ENCODE measurements around the gene ATP10D. TPM values are rescaled to one million over a fixed set of nuclear protein-coding genes. Genes with fewer than 3 reads are reported as not detected.

The ATP10D gene
- total and polyA plus RNA-seq, 11 donors, result 2.2 to 22.1 (median 7.8) TPM

DNA sequence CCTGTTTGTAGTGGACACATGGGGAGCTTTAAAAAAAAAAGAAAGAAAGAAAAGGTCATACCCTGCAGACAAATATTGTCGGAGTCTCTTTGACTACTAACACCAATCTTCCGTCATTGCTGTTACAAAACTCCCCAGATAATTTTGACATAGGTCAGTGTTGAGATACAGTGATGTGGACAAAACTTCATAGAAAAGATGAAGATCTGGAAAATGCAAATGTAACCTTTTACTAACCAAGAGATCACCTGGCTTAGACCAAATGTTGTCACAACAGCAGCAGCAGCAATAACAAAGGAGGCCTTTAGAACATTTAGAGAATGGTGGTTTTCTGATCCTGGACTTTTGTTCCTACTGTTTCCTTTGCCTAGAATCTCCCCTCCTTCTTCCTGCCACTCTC lies 13.5 kb upstream of the ATP10D start:
- no peaks in the 10 kb centered on the region for H3K36me3 ChIP-seq
- H3K4me3 ChIP-seq, result no peak overlapping the region
- no peaks in the 10 kb centered on the region for H3K4me1 ChIP-seq
- WGBS, 4 donors, result 85 to 97% (median 91%) methylated on average over 2 of the region's 2 CpGs
- ATAC-seq (no peak), DNase-seq (no peak)
- intact Hi-C loops (cut with DNase I), result no loop called here
- H3K27ac ChIP-seq, result no peak overlapping the region
- H3K27me3 ChIP-seq, result no peaks in the 10 kb centered on the region
- TF ChIP-seq POLR2A (IDR thresholded peaks at IDR 0.05), result no peak
- TF ChIP-seq, protein P1, sequence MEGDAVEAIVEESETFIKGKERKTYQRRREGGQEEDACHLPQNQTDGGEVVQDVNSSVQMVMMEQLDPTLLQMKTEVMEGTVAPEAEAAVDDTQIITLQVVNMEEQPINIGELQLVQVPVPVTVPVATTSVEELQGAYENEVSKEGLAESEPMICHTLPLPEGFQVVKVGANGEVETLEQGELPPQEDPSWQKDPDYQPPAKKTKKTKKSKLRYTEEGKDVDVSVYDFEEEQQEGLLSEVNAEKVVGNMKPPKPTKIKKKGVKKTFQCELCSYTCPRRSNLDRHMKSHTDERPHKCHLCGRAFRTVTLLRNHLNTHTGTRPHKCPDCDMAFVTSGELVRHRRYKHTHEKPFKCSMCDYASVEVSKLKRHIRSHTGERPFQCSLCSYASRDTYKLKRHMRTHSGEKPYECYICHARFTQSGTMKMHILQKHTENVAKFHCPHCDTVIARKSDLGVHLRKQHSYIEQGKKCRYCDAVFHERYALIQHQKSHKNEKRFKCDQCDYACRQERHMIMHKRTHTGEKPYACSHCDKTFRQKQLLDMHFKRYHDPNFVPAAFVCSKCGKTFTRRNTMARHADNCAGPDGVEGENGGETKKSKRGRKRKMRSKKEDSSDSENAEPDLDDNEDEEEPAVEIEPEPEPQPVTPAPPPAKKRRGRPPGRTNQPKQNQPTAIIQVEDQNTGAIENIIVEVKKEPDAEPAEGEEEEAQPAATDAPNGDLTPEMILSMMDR (IDR thresholded peaks at IDR 0.05), result no peak
- no peaks in the 10 kb centered on the region for H3K9me3 ChIP-seq

DNA sequence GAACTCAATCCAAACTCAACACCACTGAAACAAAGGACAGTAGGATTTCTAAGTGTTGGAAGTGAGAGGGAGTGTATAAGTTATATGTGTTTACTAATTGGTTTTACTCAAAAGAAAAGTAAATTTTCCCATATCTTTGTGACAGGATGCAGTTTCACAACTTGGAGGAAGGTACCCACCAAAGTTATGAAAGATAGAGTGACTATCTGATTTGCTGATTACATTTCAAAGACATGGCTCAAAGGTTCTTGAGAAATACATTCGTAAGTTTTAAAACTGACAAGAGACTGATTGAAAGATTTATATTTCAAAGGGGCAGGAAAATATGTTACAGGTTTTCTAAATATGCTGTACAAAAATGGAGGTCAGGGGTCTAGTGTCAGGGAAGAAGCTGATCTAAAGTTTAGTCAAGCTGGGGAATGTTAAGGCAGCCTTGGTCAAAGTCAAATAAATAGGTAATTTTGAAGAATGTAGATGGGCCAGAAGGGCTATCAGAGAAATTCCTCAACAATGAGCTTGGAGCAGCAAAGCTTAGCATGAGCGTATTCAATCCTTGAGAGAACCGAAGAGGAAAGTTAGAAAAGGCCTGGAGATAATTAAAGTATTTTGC lies 11.8 kb upstream of the ATP10D start:
- ATAC-seq (no peak), DNase-seq (no peak)
- Histone ChIP-seq H3K4me1 (no peaks in the 10 kb centered on the region), H3K9me3 (no peaks in the 10 kb centered on the region), H3K27me3 (no peaks in the 10 kb centered on the region), H3K27ac (no peak overlapping the region), H3K4me3 (no peak overlapping the region), H3K36me3 (no peaks in the 10 kb centered on the region)
- TF ChIP-seq POLR2A (IDR thresholded peaks at IDR 0.05), result no peak
- TF ChIP-seq, protein P1 (IDR thresholded peaks at IDR 0.05), result no peak
- 87 to 91% (median 90%) methylated on average over 3 of the region's 3 CpGs for WGBS, 4 donors
- intact Hi-C loops (cut with DNase I), result no loop called here

DNA sequence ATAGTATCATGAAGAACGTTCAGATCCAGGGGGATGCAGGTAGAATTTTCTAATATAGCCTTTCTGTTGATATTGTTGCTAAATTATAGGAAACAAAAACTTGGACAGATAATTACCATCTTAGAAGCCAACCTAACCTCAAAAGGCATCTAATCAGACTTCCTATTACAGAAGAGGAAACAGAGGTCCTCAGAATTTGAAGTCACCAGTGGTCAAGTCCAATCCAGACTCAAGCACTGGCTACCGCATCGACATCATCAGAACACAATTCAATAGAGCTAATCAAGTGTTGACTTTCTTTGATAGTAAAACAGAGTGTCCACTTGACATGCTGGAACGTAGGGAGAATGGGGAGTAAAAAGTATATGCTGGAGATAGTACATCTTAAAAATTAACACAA lies 10.3 kb upstream of the ATP10D start:
- no peaks in the 10 kb centered on the region for H3K4me1 ChIP-seq
- no peaks in the 10 kb centered on the region for H3K36me3 ChIP-seq
- H3K9me3 ChIP-seq, result no peaks in the 10 kb centered on the region
- DNase-seq (no peak), ATAC-seq (no peak)
- no peak overlapping the region for H3K4me3 ChIP-seq
- intact Hi-C loops (cut with DNase I), result loop anchor here in 1 of 10 donors (5.0 kb wide), 1 partner anchor 93 kb away; no protein-coding TSS in a partner anchor
- no peak for TF ChIP-seq POLR2A (IDR thresholded peaks at IDR 0.05)
- H3K27me3 ChIP-seq, result no peaks in the 10 kb centered on the region
- 48 to 61% (median 55%) methylated on average over 4 of the region's 4 CpGs for WGBS, 4 donors
- no peak overlapping the region for H3K27ac ChIP-seq

DNA sequence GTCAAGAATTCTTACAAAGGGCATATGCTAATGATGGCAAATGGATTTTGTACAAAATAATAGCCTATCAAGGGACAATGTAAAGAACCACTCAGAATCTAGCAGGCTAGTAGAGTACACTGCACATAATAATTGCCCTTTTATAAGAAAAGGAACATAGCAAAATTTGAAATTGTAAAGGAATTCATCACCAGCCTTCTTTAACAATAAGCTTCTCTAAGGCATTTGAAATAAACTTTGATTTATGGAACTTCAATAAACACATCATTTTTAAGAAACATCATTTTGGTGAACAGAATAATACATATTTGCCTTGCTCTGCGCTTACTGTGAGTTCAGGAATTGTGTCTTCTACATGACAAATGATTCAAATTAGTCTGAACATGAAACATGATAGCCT lies 9.7 kb upstream of the ATP10D start:
- ATAC-seq (no peak), DNase-seq (no peak)
- Histone ChIP-seq H3K27me3 (no peaks in the 10 kb centered on the region), H3K4me3 (no peak overlapping the region), H3K4me1 (no peaks in the 10 kb centered on the region), H3K36me3 (no peaks in the 10 kb centered on the region), H3K27ac (no peak overlapping the region), H3K9me3 (no peaks in the 10 kb centered on the region)
- WGBS, 4 donors, result 90 to 95% (median 92%) methylated on average over 1 of the region's 1 CpG
- no peak for TF ChIP-seq POLR2A (IDR thresholded peaks at IDR 0.05)
- TF ChIP-seq, protein P1 (IDR thresholded peaks at IDR 0.05), result no peak
- intact Hi-C loops (cut with DNase I), result loop anchor here in 1 of 10 donors (5.0 kb wide), 1 partner anchor 92 kb away; no protein-coding TSS in a partner anchor

DNA sequence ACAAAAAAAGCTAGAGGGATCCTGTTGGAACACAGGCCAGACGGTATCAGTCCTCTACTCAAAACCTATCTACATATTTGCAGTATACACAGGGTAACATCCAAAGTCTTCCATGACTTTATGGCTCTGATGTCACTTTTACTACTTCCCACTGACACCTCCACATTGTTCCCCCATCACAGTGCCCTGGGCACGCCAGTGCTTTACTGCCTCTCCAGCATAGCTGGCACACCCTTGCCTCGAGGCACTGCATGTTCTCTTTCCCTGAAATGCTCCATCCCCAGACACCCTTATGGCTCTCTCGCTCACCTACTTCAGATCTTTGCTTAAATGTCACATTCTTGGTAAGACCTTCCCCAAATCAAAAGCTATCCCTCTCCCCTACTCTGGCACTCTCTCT lies 6.3 kb upstream of the ATP10D start:
- TF ChIP-seq POLR2A (IDR thresholded peaks at IDR 0.05), result no peak
- TF ChIP-seq, protein P1 (IDR thresholded peaks at IDR 0.05), result no peak
- ATAC-seq, result no peak
- intact Hi-C loops (cut with DNase I), result loop anchor here in 1 of 10 donors (5.0 kb wide), 1 partner anchor 88 kb away; no protein-coding TSS in a partner anchor

More for the DNA sequence above, 6.3 kb upstream of the ATP10D start:
- WGBS, 4 donors, result 89 to 96% (median 92%) methylated on average over 4 of the region's 4 CpGs
- DNase-seq, result no peak
- Histone ChIP-seq H3K4me3 (no peak overlapping the region), H3K27me3 (no peaks in the 10 kb centered on the region), H3K9me3 (no peaks in the 10 kb centered on the region), H3K4me1 (peaks cover 0 to 13% (median 0%) of the 10 kb centered on the region in 12 donors), H3K36me3 (no peaks in the 10 kb centered on the region), H3K27ac (no peak overlapping the region)

Measured in heart left ventricle (tissue), 16 donors.